Measurements from ENCODE around the gene CENPM. TPM values are rescaled to one million over a fixed set of nuclear protein-coding genes. Genes with fewer than 3 reads are reported as not detected.

Gene CENPM
- total and polyA plus RNA-seq, 2 donors (not counting 3 experiments of a cell fraction or from before 2014, with no cell fraction given) = 34.5 to 37.4 TPM

DNA sequence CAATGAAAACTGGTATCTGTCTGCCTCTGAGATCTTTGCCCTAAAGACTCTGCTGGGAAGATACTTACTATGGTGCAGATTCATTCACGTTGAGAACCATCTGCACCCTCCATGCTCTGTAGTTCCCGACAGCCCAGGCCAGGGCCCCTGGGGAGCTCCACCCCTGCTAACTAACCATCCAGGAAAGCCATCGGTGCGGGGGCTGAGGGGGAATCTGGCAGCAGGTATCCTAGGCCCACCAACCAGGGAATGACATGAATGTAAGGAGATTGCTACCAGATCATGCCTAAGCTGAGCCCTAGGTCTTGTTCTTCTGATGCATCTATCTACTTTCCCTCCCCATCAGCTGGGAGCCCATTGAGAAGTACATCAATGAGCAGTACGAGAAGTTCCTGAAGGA lies 40.3 kb upstream of the CENPM start:
- Histone ChIP-seq H2AFZ (ENCODE audit: low read depth, low read length) (no peak overlapping the region), H3K4me3 (replicated peaks in 1 of 3; ENCODE audit: insufficient read depth in 1 of 3, low read depth in 1 of 3, low read length in 3 of 3) (no peak overlapping the region), H3K79me2 (ENCODE audit: control insufficient read depth, insufficient read depth, low read length) (no peaks in the 10 kb centered on the region), H3K9ac (replicated peaks; ENCODE audit: extremely low read depth, insufficient read depth, low read length) (no peak overlapping the region), H3K4me1 (ENCODE audit: control insufficient read depth, extremely low read depth, insufficient read depth, low read length) (no peaks in the 10 kb centered on the region), H3K27me3 (ENCODE audit: control insufficient read depth in 2 of 2, insufficient read depth in 2 of 2, low read length in 2 of 2) (peaks cover 0 to under 1% of the 10 kb centered on the region in 2 experiments), H4K20me1 (replicated peaks; ENCODE audit: control insufficient read depth, extremely low read depth, insufficient read depth, low read length) (no peaks in the 10 kb centered on the region), H3K9me3 (replicated peaks; ENCODE audit: control insufficient read depth, insufficient read depth, low read length) (no peaks in the 10 kb centered on the region), H3K27ac (ENCODE audit: insufficient read depth, low read depth, low read length) (no peak overlapping the region), H3K36me3 (ENCODE audit: control insufficient read depth in 2 of 2, extremely low read depth in 1 of 2, insufficient read depth in 2 of 2, low read length in 2 of 2) (no peaks in the 10 kb centered on the region), H3K9me1 (replicated peaks; ENCODE audit: control insufficient read depth, extremely low read depth, insufficient read depth, low read length) (no peaks in the 10 kb centered on the region), H3K4me2 (ENCODE audit: insufficient read depth, low read length) (no peak overlapping the region)
- no peak for DNase-seq (ENCODE audit: low read depth, low spot score)
- no peak for FAIRE-seq
- intact Hi-C loops (cut with micrococcal nuclease) = no loop called here
- no TSS peak for BruUV-seq (replicated peaks)
- no peak for TF ChIP-seq EZH2 (IDR thresholded peaks at IDR 0.05; ENCODE audit: borderline replicate concordance, low read depth, low read length, severe bottlenecking)
- no peak for TF ChIP-seq GATA2 (IDR thresholded peaks at IDR 0.05; ENCODE audit: insufficient read depth, insufficient read length, low read depth, low read length)
- TF ChIP-seq FOS (IDR thresholded peaks at IDR 0.05; ENCODE audit: borderline replicate concordance, insufficient read depth, low read length) = no peak
- TF ChIP-seq MAX (IDR thresholded peaks at IDR 0.05; ENCODE audit: insufficient read depth, insufficient read length) = no peak
- no peak for TF ChIP-seq POLR2A (IDR thresholded peaks at IDR 0.05; ENCODE audit: low read depth, low read length)
- no peak for TF ChIP-seq POLR2AphosphoS5 (IDR thresholded peaks at IDR 0.05; ENCODE audit: insufficient read depth, low read depth, low read length)
- TF ChIP-seq MYC (IDR thresholded peaks at IDR 0.05; ENCODE audit: low read depth, low read length) = no peak
- TF ChIP-seq, protein P1, sequence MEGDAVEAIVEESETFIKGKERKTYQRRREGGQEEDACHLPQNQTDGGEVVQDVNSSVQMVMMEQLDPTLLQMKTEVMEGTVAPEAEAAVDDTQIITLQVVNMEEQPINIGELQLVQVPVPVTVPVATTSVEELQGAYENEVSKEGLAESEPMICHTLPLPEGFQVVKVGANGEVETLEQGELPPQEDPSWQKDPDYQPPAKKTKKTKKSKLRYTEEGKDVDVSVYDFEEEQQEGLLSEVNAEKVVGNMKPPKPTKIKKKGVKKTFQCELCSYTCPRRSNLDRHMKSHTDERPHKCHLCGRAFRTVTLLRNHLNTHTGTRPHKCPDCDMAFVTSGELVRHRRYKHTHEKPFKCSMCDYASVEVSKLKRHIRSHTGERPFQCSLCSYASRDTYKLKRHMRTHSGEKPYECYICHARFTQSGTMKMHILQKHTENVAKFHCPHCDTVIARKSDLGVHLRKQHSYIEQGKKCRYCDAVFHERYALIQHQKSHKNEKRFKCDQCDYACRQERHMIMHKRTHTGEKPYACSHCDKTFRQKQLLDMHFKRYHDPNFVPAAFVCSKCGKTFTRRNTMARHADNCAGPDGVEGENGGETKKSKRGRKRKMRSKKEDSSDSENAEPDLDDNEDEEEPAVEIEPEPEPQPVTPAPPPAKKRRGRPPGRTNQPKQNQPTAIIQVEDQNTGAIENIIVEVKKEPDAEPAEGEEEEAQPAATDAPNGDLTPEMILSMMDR (IDR thresholded peaks at IDR 0.05; ENCODE audit: extremely low read depth in 1 of 2, insufficient read depth in 1 of 2, low read depth in 1 of 2, low read length in 2 of 2) = no peak
- TF ChIP-seq JUN (IDR thresholded peaks at IDR 0.05; ENCODE audit: borderline replicate concordance, insufficient read depth, insufficient read length, low read depth) = no peak
- CTCF ChIA-PET = interaction anchor here (0.8 to 1.3 kb wide), 3 partner anchors 10 to 38 kb away, joined by 3 to 4 read pairs (median 3); no protein-coding TSS in a partner anchor
- POLR2A ChIA-PET = no interaction called here
- dilution Hi-C loops (cut with MboI; ENCODE audit: extremely low pct_ligation_motif_present, low sequenced_read_pairs) = no loop called here
